GM12864 (cell line): ENCODE results near the gene C3orf18.
"Not testable (repeated sequence)": the region's sequence is repeated elsewhere in the genome, so short reads cannot be mapped to it uniquely, and the experiment has no call there.

ENCODE experiments used
- DNase-seq: peaks from one replicate; pipeline ENCODE4 v3.0.0-alpha.2; 2011; ENCODE audit warnings: low read depth
- H3K4me3 ChIP-seq: 2 replicates; pipeline ENCODE4 v1.5.1; 2011; ENCODE audit warnings: mild to moderate bottlenecking, low read depth, low read length, control low read depth
- TF ChIP-seq, protein P1 (sequence below): IDR thresholded peaks from 2 replicates; pipeline ENCODE4 v1.5.1; 2011; ENCODE audit warnings: low read depth, mild to moderate bottlenecking, moderate library complexity, low read length, control low read depth, inconsistent platforms; ENCODE audit errors: missing control alignments

C3orf18 gene

GRCh38 chr3:50515565-50516439 is 51.7 kb downstream of the C3orf18 start:
- no peak for DNase-seq
- no peak overlapping the region for H3K4me3 ChIP-seq
- TF ChIP-seq, protein P1, sequence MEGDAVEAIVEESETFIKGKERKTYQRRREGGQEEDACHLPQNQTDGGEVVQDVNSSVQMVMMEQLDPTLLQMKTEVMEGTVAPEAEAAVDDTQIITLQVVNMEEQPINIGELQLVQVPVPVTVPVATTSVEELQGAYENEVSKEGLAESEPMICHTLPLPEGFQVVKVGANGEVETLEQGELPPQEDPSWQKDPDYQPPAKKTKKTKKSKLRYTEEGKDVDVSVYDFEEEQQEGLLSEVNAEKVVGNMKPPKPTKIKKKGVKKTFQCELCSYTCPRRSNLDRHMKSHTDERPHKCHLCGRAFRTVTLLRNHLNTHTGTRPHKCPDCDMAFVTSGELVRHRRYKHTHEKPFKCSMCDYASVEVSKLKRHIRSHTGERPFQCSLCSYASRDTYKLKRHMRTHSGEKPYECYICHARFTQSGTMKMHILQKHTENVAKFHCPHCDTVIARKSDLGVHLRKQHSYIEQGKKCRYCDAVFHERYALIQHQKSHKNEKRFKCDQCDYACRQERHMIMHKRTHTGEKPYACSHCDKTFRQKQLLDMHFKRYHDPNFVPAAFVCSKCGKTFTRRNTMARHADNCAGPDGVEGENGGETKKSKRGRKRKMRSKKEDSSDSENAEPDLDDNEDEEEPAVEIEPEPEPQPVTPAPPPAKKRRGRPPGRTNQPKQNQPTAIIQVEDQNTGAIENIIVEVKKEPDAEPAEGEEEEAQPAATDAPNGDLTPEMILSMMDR: no peak

DNA sequence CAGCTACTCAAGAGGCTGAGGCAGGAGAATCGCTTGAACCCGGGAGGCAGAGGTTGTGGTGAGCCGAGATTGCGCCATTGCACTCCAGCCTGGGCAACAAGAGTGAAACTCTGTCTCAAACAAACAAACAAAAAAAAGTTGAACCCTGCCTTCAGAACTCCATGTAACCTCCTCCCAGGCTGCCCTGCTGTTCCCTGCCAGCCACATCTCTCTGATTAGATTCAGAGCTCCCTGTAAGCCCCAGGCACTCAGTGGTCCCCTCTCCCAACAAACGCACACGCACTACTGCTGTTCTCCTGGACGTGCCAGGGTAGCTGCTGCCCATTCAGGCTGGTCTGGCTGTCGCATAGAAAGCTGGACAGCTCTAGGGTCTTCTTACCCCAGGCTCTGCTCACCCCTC is 54.6 kb downstream of the C3orf18 start:
- DNase-seq, H3K4me3 ChIP-seq: not testable (repeated sequence)

- DNase-seq: no peak
- no peak overlapping the region for H3K4me3 ChIP-seq
- TF ChIP-seq, protein P1: no peak
Measured at GRCh38 chr3:50512131-50512530, 55.4 kb downstream of the C3orf18 start.

DNA sequence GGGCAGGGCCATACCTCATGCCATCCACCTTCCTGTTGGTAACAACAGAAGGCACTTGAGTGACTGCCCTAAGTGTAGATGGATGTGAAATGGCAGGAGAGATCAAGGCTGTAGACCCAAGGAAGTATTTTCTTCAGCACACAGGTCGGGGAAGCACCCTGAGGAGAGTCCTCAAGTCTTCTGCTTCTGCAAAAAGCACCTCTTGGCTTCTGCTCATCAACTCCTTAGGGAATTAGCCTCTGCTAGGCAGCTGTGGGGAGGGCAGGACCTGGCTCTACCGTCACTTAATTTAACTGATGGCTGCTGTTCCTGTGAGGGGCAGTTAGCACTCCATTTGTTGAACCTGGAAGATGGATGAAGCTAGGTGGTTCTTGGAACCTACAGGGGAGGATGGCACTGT is 57.2 kb downstream of the C3orf18 start:
- DNase-seq: no peak
- H3K4me3 ChIP-seq: no peak overlapping the region
- TF ChIP-seq, protein P1: no peak

DNA sequence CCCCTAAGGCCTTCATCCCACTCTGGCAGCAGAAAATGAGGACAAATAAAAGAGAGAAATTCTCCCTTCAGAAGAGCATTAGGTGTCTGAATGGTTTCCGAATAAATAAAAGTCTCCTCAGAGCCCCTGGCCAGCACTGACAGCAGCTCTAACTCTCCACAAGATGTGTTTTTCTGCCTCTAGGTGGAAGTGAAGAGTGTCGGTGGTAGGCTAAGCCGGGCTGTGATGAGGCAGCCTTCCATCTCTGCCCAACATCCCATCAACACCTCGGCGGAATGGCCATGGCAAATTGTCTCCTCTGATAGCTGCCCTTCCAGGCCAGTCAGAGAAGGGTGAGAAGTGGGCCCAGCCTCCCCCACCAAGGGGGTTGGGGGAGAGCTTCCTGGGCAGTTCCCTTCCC is 57.8 kb downstream of the C3orf18 start:
- no peak for DNase-seq
- TF ChIP-seq, protein P1: no peak

GRCh38 chr3:50508821-50509220 is 58.7 kb downstream of the C3orf18 start:
- TF ChIP-seq, protein P1: no peak
- H3K4me3 ChIP-seq: no peak overlapping the region
- no peak for DNase-seq

More for the DNA sequence above, 57.8 kb downstream of the C3orf18 start:
- H3K4me3 ChIP-seq: no peak overlapping the region
